HEK293 (cell line): ENCODE measurements around the gene DES.

ENCODE experiments used
- CTCF ChIA-PET: fragments of 350-600 bp; formaldehyde crosslinking; extraction: SDS; loops from one replicate; lab custom pipeline; 2021; ENCODE audit warnings: antibody characterized with exemption; lab: Yijun Ruan, JAX
- POLR2A ChIA-PET: fragments of 300-600 bp; formaldehyde crosslinking; extraction: SDS; loops from one replicate; lab custom pipeline; 2020; ENCODE audit warnings: antibody characterized with exemption, inconsistent platforms; lab: Yijun Ruan, JAX
- H3K27ac ChIP-seq: fragments of 200-500 bp; sonication (Bioruptor generic); 2 replicates; pipeline ENCODE4 v1.5.1; 2014; ENCODE audit warnings: low read depth, low read length, control low read depth, inconsistent platforms; ENCODE audit errors: extremely low read depth
- H3K36me3 ChIP-seq, 2 experiments: fragments of 200-500 bp in 1 of 2; sonication (Bioruptor generic) in 1 of 2; 1 replicate in 1 of 2; 2 replicates in 1 of 2; pipeline ENCODE4 v1.5.1; 2014 to 2017; ENCODE audit warnings: inconsistent platforms in 2 of 2, low read length in 2 of 2; ENCODE audit not compliant: control insufficient read depth in 2 of 2, insufficient read depth in 1 of 2
- H3K4me1 ChIP-seq: fragments of 200-500 bp; sonication (Bioruptor generic); 2 replicates; pipeline ENCODE4 v1.5.1; 2014; ENCODE audit warnings: mild to moderate bottlenecking, low read length, inconsistent platforms; ENCODE audit not compliant: control insufficient read depth, insufficient read depth
- H3K4me3 ChIP-seq: 2 replicates; pipeline ENCODE4 v1.5.1; 2011; ENCODE audit warnings: low read depth, mild to moderate bottlenecking, control low read depth, low read length, moderate library complexity
- H3K9me3 ChIP-seq: fragments of 200-500 bp; sonication (Bioruptor generic); 2 replicates; pipeline ENCODE4 v1.5.1; 2014; ENCODE audit warnings: low read depth, low read length, inconsistent platforms; ENCODE audit not compliant: control insufficient read depth, insufficient read depth
- EGR2 ChIP-seq: fragments of 450-650 bp; formaldehyde crosslinking; IDR thresholded peaks from 2 replicates; pipeline ENCODE4 v1.5.1; 2016; ENCODE audit warnings: low read depth, missing biosample characterization, missing genetic modification characterization
- GLIS2 ChIP-seq: fragments of 450-650 bp; formaldehyde crosslinking; IDR thresholded peaks from 2 replicates; pipeline ENCODE4 v1.5.1; 2016; ENCODE audit warnings: missing biosample characterization, missing genetic modification characterization
- KLF16 ChIP-seq: fragments of 450-650 bp; formaldehyde crosslinking; IDR thresholded peaks from 2 replicates; pipeline ENCODE4 v1.5.1; 2017; ENCODE audit warnings: missing biosample characterization, missing genetic modification characterization
- KLF9 ChIP-seq: fragments of 450-650 bp; formaldehyde crosslinking; IDR thresholded peaks from 2 replicates; pipeline ENCODE4 v1.5.1; 2016; ENCODE audit warnings: missing biosample characterization, missing genetic modification characterization, low read depth
- ZBTB21 ChIP-seq: fragments of 450-650 bp; formaldehyde crosslinking; IDR thresholded peaks from 2 replicates; pipeline ENCODE4 v1.5.1; 2017; ENCODE audit warnings: missing biosample characterization, missing genetic modification characterization
- ZFHX2 ChIP-seq: fragments of 450-650 bp; formaldehyde crosslinking; conservative IDR thresholded peaks from 2 replicates; pipeline ENCODE4 v1.5.1; 2016; ENCODE audit warnings: missing biosample characterization, missing genetic modification characterization
- ZFP41 ChIP-seq: fragments of 450-650 bp; formaldehyde crosslinking; IDR thresholded peaks from 2 replicates; pipeline ENCODE4 v1.5.1; 2016; ENCODE audit warnings: missing biosample characterization, missing genetic modification characterization, borderline replicate concordance
- ZIC2 ChIP-seq: fragments of 450-650 bp; formaldehyde crosslinking; IDR thresholded peaks from 2 replicates; pipeline ENCODE4 v1.5.1; 2016; ENCODE audit warnings: missing biosample characterization, missing genetic modification characterization
- ZNF114 ChIP-seq: fragments of 450-650 bp; formaldehyde crosslinking; IDR thresholded peaks from 2 replicates; pipeline ENCODE4 v1.5.0; 2017; ENCODE audit warnings: missing biosample characterization, missing genetic modification characterization
- ZNF138 ChIP-seq: fragments of 450-650 bp; formaldehyde crosslinking; IDR thresholded peaks from 2 replicates; pipeline ENCODE4 v1.5.1; 2016; ENCODE audit warnings: missing biosample characterization, missing genetic modification characterization, borderline replicate concordance
- ZNF19 ChIP-seq: fragments of 450-650 bp; formaldehyde crosslinking; IDR thresholded peaks from 2 replicates; pipeline ENCODE4; 2016; ENCODE audit warnings: missing biosample characterization, missing genetic modification characterization, low read depth
- ZNF24 ChIP-seq: fragments of 450-650 bp; formaldehyde crosslinking; IDR thresholded peaks from 2 replicates; pipeline ENCODE4 v1.5.1; 2016; ENCODE audit warnings: missing biosample characterization, missing genetic modification characterization
- ZNF600 ChIP-seq: fragments of 450-650 bp; formaldehyde crosslinking; IDR thresholded peaks from 2 replicates; pipeline ENCODE4 v1.5.1; 2016; ENCODE audit warnings: missing biosample characterization, missing genetic modification characterization
- ZSCAN16 ChIP-seq: fragments of 450-650 bp; formaldehyde crosslinking; IDR thresholded peaks from 2 replicates; pipeline ENCODE4 v1.5.1; 2016; ENCODE audit warnings: missing biosample characterization, missing genetic modification characterization
- TF ChIP-seq, protein P1 (sequence below): fragments of 450-650 bp; formaldehyde crosslinking; IDR thresholded peaks from 2 replicates; pipeline ENCODE4 v1.5.1; 2017; ENCODE audit warnings: missing biosample characterization, missing genetic modification characterization
- TF ChIP-seq, protein P2 (sequence below): fragments of 450-650 bp; formaldehyde crosslinking; IDR thresholded peaks from 2 replicates; pipeline ENCODE4 v1.5.1; 2016; ENCODE audit warnings: missing biosample characterization, missing genetic modification characterization
- TF ChIP-seq, protein P3 (sequence below): fragments of 450-650 bp; formaldehyde crosslinking; IDR thresholded peaks from 2 replicates; pipeline ENCODE4 v1.5.1; 2016; ENCODE audit warnings: missing biosample characterization, missing genetic modification characterization
- TF ChIP-seq, protein P4 (sequence below): fragments of 450-650 bp; formaldehyde crosslinking; IDR thresholded peaks from 2 replicates; pipeline ENCODE4 v1.5.1; 2016; ENCODE audit warnings: missing biosample characterization, missing genetic modification characterization

DES gene

DNA sequence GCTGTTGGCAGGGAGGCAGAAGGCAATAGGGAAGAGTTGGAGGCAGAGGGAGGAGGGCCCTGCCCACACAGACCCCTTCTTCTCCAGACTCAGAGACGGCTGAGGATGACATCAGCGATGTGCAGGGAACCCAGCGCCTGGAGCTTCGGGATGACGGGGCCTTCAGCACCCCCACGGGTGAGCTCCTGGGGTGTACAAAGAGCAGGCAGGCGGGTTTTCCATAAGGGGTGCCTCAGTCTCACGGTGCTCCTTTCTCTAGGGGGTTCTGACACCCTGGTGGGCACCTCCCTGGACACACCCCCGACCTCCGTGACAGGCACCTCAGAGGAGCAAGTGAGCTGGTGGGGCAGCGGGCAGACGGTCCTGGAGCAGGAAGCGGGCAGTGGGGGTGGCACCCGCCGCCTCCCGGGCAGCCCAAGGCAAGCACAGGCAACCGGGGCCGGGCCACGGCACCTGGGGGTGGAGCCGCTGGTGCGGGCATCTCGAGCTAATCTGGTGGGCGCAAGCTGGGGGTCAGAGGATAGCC is 26.5 kb downstream of the DES start:
- no peak overlapping the region for H3K27ac ChIP-seq
- CTCF ChIA-PET: interaction anchor here (0.6 kb wide), 1 partner anchor 154 kb away, joined by 3 read pairs; no protein-coding TSS in a partner anchor
- TF ChIP-seq, protein P1, sequence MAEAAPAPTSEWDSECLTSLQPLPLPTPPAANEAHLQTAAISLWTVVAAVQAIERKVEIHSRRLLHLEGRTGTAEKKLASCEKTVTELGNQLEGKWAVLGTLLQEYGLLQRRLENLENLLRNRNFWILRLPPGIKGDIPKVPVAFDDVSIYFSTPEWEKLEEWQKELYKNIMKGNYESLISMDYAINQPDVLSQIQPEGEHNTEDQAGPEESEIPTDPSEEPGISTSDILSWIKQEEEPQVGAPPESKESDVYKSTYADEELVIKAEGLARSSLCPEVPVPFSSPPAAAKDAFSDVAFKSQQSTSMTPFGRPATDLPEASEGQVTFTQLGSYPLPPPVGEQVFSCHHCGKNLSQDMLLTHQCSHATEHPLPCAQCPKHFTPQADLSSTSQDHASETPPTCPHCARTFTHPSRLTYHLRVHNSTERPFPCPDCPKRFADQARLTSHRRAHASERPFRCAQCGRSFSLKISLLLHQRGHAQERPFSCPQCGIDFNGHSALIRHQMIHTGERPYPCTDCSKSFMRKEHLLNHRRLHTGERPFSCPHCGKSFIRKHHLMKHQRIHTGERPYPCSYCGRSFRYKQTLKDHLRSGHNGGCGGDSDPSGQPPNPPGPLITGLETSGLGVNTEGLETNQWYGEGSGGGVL (tag by site-specific recombination): no peak
- TF ChIP-seq GLIS2: peak; percentile 8; the same call in 1 of the 2 replicates
- no peak for TF ChIP-seq KLF9 (tag by site-specific recombination)
- TF ChIP-seq, protein P2, sequence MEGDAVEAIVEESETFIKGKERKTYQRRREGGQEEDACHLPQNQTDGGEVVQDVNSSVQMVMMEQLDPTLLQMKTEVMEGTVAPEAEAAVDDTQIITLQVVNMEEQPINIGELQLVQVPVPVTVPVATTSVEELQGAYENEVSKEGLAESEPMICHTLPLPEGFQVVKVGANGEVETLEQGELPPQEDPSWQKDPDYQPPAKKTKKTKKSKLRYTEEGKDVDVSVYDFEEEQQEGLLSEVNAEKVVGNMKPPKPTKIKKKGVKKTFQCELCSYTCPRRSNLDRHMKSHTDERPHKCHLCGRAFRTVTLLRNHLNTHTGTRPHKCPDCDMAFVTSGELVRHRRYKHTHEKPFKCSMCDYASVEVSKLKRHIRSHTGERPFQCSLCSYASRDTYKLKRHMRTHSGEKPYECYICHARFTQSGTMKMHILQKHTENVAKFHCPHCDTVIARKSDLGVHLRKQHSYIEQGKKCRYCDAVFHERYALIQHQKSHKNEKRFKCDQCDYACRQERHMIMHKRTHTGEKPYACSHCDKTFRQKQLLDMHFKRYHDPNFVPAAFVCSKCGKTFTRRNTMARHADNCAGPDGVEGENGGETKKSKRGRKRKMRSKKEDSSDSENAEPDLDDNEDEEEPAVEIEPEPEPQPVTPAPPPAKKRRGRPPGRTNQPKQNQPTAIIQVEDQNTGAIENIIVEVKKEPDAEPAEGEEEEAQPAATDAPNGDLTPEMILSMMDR (tag by site-specific recombination): no peak
- TF ChIP-seq EGR2 (tag by site-specific recombination): peak; percentile 39; the same call in 1 of the 2 replicates
- no peak for TF ChIP-seq ZNF19 (tag by site-specific recombination)
- peak; percentile 70 for TF ChIP-seq ZFHX2 (tag by site-specific recombination)
- TF ChIP-seq ZIC2 (tag by site-specific recombination): peak; percentile 69
- TF ChIP-seq, all 188 proteins: peak for 4
- H3K36me3 ChIP-seq: peaks cover 0 to 23% of the 10 kb centered on the region in 2 experiments; a peak in 1 of 3 replicates
- H3K9me3 ChIP-seq: no peaks in the 10 kb centered on the region
- H3K4me3 ChIP-seq: no peak overlapping the region
- POLR2A ChIA-PET: no interaction called here
- H3K4me1 ChIP-seq: no peaks in the 10 kb centered on the region

DNA sequence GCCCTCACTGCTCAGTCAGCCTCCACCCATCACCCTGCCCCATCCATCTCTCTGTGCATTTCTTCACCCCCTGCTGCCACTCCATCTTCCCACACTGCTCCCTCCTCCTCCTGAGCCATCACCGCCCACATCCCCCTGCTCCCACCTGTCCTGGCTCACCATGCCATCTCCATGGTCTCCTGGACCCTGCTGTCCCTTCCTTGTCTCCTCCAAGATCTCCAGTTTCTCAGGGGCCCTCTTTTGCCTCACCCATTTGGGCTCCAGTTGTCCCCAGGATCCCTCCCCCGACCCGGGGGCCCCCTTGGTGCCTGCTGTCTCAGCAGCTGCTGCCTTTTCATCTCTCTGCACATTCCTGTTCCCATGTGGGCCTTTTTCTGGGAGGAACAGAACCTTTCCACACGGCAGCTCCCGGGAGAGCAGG is 27.1 kb downstream of the DES start:
- Histone ChIP-seq H3K27ac (no peak overlapping the region), H3K36me3 (peaks cover 0 to 29% of the 10 kb centered on the region in 2 experiments; a peak in 1 of 3 replicates), H3K4me1 (no peaks in the 10 kb centered on the region), H3K9me3 (no peaks in the 10 kb centered on the region), H3K4me3 (no peak overlapping the region)
- ChIA-PET CTCF (interaction anchor here (0.6 to 0.7 kb wide), 2 partner anchors 41 to 153 kb away, joined by 3 read pairs; no protein-coding TSS in a partner anchor), POLR2A (no interaction called here)
- TF ChIP-seq, protein P3, sequence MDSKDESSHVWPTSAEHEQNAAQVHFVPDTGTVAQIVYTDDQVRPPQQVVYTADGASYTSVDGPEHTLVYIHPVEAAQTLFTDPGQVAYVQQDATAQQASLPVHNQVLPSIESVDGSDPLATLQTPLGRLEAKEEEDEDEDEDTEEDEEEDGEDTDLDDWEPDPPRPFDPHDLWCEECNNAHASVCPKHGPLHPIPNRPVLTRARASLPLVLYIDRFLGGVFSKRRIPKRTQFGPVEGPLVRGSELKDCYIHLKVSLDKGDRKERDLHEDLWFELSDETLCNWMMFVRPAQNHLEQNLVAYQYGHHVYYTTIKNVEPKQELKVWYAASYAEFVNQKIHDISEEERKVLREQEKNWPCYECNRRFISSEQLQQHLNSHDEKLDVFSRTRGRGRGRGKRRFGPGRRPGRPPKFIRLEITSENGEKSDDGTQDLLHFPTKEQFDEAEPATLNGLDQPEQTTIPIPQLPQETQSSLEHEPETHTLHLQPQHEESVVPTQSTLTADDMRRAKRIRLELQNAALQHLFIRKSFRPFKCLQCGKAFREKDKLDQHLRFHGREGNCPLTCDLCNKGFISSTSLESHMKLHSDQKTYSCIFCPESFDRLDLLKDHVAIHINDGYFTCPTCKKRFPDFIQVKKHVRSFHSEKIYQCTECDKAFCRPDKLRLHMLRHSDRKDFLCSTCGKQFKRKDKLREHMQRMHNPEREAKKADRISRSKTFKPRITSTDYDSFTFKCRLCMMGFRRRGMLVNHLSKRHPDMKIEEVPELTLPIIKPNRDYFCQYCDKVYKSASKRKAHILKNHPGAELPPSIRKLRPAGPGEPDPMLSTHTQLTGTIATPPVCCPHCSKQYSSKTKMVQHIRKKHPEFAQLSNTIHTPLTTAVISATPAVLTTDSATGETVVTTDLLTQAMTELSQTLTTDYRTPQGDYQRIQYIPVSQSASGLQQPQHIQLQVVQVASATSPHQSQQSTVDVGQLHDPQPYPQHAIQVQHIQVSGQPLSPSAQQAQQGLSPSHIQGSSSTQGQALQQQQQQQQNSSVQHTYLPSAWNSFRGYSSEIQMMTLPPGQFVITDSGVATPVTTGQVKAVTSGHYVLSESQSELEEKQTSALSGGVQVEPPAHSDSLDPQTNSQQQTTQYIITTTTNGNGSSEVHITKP (tag by site-specific recombination): no peak
- TF ChIP-seq ZNF24 (0 out of 2 replicates have a peak, but pooled peaks have one; percentile 24), ZNF600 (tag by site-specific recombination) (peak; percentile 50; the same call in 1 of the 2 replicates), ZIC2 (tag by site-specific recombination) (peak; percentile 63), ZSCAN16 (no peak), EGR2 (tag by site-specific recombination) (peak; percentile 95), ZNF114 (tag by site-specific recombination) (no peak), ZFHX2 (tag by site-specific recombination) (peak; percentile 97), ZNF138 (tag by site-specific recombination) (no peak), KLF16 (no peak), ZFP41 (tag by site-specific recombination) (no peak), ZBTB21 (tag by site-specific recombination) (no peak)
- TF ChIP-seq, protein P4, sequence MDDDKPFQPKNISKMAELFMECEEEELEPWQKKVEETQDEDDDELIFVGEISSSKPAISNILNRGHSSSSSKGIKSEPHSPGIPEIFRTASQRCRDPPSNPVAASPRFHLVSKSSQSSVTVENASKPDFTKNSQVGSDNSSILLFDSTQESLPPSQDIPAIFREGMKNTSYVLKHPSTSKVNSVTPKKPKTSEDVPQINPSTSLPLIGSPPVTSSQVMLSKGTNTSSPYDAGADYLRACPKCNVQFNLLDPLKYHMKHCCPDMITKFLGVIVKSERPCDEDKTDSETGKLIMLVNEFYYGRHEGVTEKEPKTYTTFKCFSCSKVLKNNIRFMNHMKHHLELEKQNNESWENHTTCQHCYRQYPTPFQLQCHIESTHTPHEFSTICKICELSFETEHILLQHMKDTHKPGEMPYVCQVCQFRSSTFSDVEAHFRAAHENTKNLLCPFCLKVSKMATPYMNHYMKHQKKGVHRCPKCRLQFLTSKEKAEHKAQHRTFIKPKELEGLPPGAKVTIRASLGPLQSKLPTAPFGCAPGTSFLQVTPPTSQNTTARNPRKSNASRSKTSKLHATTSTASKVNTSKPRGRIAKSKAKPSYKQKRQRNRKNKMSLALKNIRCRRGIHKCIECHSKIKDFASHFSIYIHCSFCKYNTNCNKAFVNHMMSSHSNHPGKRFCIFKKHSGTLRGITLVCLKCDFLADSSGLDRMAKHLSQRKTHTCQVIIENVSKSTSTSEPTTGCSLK: no peak
